HG03064 (cell line): ENCODE measurements around the gene NELFE.
"Not testable (repeated sequence)": the region's sequence is repeated elsewhere in the genome, so short reads cannot be mapped to it uniquely, and the experiment has no call there.

Source experiments
- ATAC-seq: cut with Tn5 transposase; IDR thresholded peaks from one replicate; pipeline ENCODE4 v1.9.1; 2021; ENCODE audit warnings: low read depth; ENCODE audit not compliant: unreplicated experiment

Gene NELFE

GRCh38 chr6:31952140-31952805, 6.5 kb downstream of the NELFE start:
- ATAC-seq = no peak

- no peak for ATAC-seq
Observed at GRCh38 chr6:31949926-31950548, 8.7 kb downstream of the NELFE start.

GRCh38 chr6:31948753-31949413, 9.9 kb downstream of the NELFE start:
- ATAC-seq = no peak

GRCh38 chr6:31948306-31948705, 10.5 kb downstream of the NELFE start:
- no peak for ATAC-seq

GRCh38 chr6:31947864-31948263, 10.9 kb downstream of the NELFE start:
- ATAC-seq = no peak

GRCh38 chr6:31947070-31947675, 11.6 kb downstream of the NELFE start:
- no peak for ATAC-seq

GRCh38 chr6:31946370-31946885, 12.3 kb downstream of the NELFE start:
- no peak for ATAC-seq

GRCh38 chr6:31945507-31946369, 13.0 kb downstream of the NELFE start, which contains the start of gene CFB:
TSS of gene CFB (plus strand) at chr6:31946095. CDS start at chr6:31946222, 127 bp downstream.
- no peak for ATAC-seq

- no peak for ATAC-seq
Observed at GRCh38 chr6:31945154-31945506, 13.6 kb downstream of the NELFE start.

GRCh38 chr6:31943742-31944141, 15.0 kb downstream of the NELFE start:
- ATAC-seq = no peak

- no peak for ATAC-seq
Observed at GRCh38 chr6:31940256-31940664, 18.5 kb downstream of the NELFE start.

- ATAC-seq = no peak
Observed at GRCh38 chr6:31935823-31936222, 22.9 kb downstream of the NELFE start.

- no peak for ATAC-seq
Observed at GRCh38 chr6:31935021-31935420, 23.8 kb downstream of the NELFE start.

GRCh38 chr6:31933537-31933936, 25.2 kb downstream of the NELFE start:
- ATAC-seq = no peak

GRCh38 chr6:31932137-31932536, 26.6 kb downstream of the NELFE start:
- not testable (repeated sequence) for ATAC-seq

- no peak for ATAC-seq
Observed at GRCh38 chr6:31930962-31931361, 27.8 kb downstream of the NELFE start.

- no peak for ATAC-seq
Observed at GRCh38 chr6:31928672-31928939, 30.2 kb downstream of the NELFE start.

- ATAC-seq = no peak
Observed at GRCh38 chr6:31927863-31928671, 30.7 kb downstream of the NELFE start.

GRCh38 chr6:31927242-31927862, 31.4 kb downstream of the NELFE start, which contains the start of gene C2:
TSS of gene C2 (plus strand) at chr6:31927717. CDS start at chr6:31927753, 36 bp downstream.
- ATAC-seq = no peak
